ENCODE results near the gene TAS2R16.

DNA sequence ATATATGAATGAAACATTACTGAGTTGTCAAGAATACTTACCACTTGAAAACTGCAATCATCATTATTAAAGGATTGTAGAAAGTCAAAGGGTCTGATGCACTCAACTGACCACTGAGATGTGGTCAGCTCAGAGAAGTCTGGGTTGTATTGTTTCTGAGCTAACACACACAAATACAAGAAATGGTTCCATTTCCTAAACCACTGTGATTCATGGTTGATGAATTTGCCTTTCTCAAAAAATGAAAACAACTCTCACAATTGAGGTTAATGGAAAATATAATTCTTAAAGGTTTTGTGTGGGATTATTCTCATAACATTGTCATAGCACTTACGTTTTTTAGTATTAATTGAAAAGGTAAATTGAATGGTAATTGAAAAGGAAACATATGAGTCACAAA is 45.6 kb upstream of the TAS2R16 start:
- TF ChIP-seq, protein P1, sequence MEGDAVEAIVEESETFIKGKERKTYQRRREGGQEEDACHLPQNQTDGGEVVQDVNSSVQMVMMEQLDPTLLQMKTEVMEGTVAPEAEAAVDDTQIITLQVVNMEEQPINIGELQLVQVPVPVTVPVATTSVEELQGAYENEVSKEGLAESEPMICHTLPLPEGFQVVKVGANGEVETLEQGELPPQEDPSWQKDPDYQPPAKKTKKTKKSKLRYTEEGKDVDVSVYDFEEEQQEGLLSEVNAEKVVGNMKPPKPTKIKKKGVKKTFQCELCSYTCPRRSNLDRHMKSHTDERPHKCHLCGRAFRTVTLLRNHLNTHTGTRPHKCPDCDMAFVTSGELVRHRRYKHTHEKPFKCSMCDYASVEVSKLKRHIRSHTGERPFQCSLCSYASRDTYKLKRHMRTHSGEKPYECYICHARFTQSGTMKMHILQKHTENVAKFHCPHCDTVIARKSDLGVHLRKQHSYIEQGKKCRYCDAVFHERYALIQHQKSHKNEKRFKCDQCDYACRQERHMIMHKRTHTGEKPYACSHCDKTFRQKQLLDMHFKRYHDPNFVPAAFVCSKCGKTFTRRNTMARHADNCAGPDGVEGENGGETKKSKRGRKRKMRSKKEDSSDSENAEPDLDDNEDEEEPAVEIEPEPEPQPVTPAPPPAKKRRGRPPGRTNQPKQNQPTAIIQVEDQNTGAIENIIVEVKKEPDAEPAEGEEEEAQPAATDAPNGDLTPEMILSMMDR (IDR thresholded peaks at IDR 0.05; ENCODE audit: poor library complexity, severe bottlenecking), result no peak
- TF ChIP-seq EZH2 (IDR thresholded peaks at IDR 0.05; ENCODE audit: borderline replicate concordance, insufficient read depth, low read length, poor library complexity, severe bottlenecking) (no peak), EP300 (conservative IDR thresholded peaks at IDR 0.05; ENCODE audit: poor library complexity, severe bottlenecking) (no peak), POLR2AphosphoS5 (IDR thresholded peaks at IDR 0.05) (no peak)
- TF ChIP-seq, protein P2, sequence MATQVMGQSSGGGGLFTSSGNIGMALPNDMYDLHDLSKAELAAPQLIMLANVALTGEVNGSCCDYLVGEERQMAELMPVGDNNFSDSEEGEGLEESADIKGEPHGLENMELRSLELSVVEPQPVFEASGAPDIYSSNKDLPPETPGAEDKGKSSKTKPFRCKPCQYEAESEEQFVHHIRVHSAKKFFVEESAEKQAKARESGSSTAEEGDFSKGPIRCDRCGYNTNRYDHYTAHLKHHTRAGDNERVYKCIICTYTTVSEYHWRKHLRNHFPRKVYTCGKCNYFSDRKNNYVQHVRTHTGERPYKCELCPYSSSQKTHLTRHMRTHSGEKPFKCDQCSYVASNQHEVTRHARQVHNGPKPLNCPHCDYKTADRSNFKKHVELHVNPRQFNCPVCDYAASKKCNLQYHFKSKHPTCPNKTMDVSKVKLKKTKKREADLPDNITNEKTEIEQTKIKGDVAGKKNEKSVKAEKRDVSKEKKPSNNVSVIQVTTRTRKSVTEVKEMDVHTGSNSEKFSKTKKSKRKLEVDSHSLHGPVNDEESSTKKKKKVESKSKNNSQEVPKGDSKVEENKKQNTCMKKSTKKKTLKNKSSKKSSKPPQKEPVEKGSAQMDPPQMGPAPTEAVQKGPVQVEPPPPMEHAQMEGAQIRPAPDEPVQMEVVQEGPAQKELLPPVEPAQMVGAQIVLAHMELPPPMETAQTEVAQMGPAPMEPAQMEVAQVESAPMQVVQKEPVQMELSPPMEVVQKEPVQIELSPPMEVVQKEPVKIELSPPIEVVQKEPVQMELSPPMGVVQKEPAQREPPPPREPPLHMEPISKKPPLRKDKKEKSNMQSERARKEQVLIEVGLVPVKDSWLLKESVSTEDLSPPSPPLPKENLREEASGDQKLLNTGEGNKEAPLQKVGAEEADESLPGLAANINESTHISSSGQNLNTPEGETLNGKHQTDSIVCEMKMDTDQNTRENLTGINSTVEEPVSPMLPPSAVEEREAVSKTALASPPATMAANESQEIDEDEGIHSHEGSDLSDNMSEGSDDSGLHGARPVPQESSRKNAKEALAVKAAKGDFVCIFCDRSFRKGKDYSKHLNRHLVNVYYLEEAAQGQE (IDR thresholded peaks at IDR 0.05; ENCODE audit: borderline replicate concordance), result no peak

Data from neural cell (in vitro differentiated cells).